ENCODE measurements around the gene AMN. TPM values are rescaled to one million over a fixed set of nuclear protein-coding genes. Genes with fewer than 3 reads are reported as not detected.
"Not testable (repeated sequence)": the region's sequence is repeated elsewhere in the genome, so short reads cannot be mapped to it uniquely, and the experiment has no call there.

The AMN gene
- total RNA-seq, 1 donor from 2014 or later: 1.8 TPM

DNA sequence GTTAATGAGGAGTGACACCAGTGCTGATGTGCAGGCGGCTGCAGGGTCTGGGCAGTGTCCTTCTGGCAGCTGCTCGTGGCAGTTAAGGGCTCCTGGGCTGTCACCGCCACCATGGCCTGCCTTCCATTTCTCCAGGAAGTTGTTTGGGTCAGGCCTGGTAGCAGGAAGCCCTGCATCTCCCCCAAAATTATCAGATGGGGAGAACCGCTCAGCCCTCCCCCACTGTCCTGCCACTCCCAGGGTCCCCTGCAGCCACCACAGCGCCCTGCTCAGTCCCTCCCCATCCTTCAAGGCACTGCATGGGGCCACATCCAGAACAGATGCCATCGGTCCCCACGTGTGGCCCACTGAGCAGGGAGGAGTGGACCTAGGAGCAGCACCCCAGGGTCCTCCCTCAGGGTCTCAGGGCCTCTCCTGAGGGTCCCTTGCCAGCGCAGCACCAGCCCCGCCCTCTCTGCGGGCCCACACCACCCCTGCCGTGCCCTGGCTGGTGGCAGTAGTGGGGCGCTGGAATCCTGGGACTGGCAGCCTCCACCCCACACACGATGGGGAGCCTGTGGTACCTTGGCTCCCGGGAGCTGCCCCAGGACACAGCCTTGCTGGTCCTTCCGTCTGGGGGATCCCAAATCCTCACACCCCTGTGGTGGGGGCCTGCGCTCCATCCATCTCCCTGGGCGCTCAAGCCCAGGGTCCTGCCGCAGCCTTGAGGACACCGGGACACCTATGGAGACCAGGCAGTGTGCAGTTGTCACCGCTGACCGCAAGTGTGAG, 10.3 kb upstream of the AMN start:
- no peak for DNase-seq (ENCODE audit: low spot score)

DNA sequence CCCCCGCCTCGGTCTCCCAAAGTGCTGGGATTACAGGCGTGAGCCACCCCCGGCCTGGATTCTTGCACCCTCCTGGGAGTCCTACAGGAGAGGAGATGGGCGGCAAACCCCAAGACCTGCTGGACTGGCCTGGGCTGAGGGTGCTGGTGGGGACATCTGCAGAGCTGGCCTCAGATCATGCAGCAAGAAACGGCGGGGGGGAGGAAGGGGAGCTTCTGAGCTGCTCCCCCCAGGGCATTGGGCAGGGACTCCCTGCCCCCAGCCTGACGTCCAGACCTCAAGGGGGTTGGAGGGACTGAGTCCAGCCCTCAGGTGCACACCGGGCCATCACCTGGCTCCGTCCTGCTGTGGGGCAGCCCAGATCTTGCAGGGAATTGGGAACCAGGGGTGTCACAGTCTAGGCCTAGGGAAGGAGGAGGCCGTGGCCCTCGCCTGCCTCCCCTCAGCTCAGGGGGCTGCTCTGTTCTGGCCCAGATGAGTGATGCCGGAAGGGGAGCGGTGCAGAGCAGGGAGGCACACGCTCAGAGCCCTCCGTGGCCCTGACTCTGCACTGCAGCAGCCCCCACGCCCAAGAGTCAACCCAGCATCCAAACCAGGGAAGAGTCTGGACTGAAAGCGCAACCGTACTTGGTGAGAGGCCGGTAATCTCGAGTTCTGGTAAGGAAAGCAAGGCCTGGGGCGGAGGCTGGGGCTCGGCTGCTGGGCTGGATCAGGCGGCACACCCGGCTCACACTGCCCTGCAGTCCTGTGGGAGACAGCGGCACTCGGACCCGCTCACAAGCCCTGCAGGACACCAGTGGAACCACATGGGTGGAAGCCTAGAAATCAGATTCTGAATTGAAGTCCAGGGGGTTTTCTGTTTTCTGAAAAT, 8.9 kb upstream of the AMN start:
- no peak for DNase-seq (ENCODE audit: low spot score)

DNA sequence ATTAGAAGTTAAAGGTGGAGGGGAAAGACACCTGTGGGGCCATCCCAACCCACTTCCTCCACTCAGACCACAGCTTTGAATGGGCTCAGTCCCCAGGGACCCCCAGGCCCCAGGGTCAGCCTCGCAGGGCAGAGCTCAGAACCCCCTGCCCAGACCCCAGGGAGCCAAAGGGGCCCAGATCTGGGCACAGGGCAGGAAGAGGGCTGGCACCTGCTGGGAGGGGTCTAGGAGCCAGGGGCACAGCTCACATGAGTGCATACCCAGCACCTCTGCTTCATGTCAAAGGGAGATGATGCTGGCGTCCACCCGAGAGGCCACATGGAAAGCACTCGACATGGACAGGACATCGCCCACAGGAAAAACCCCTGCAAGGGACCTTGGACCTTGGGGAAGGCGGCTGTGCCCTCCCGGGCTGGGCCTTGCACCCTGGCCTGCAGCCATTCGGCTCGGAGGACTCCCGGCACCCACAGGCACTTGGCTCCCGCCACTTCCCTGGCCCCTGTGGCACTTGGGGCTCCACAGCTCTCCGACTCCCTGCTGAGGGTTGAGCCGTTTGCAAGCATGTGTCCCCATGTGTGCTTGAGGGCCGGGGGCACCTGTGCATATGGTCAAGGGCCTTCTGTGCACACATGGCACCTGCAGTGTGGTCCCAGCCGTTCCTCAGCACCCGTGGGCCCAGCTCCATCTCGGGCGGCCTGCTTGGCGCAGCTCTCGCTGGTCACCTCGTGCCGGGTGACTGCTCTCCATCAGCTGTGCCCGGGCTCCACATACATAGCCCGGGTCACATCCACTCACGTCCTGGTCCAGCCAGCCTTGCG, 7.8 kb upstream of the AMN start:
- no peak for DNase-seq (ENCODE audit: low spot score)

DNA sequence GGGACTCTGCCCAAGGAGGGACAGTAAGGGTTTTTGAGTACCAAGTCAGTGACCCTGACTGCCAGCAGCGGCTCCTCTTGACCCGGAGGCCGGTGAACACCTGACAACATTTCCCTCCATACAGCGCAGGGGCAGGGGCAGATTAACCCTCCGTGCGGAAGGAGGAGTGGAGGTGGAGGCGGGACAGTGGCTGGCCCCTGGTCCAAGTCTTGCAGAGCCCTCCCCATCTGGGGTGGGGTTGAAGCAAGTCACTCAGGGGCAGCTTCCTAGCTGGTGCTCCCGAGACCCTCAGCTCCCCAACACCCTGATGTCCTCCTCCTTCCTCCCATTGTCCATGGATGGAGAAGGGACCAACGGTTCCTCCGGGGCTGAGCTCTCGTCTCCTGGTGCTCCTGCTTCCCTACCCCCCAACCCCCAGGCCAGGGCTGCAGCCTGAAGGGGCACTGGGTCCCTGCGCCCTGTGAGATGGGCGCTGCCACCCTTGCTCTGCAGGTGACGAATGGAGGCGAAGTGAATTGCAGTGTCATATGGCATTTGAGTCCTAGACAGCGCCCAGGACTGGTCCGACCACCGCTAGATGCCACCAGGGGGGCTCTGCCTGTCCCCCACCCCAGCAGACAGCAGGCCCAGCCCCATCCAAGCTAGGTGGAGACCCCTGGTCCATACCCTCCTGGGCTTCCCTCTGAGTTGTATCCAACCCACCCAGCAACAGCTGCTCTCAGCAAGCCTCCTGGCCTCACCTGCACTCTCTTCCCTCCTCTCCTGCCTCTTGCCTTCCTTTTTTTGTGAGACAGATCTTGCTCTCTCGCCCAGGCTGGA, 7.0 kb upstream of the AMN start:
- DNase-seq (ENCODE audit: low spot score): no peak

DNA sequence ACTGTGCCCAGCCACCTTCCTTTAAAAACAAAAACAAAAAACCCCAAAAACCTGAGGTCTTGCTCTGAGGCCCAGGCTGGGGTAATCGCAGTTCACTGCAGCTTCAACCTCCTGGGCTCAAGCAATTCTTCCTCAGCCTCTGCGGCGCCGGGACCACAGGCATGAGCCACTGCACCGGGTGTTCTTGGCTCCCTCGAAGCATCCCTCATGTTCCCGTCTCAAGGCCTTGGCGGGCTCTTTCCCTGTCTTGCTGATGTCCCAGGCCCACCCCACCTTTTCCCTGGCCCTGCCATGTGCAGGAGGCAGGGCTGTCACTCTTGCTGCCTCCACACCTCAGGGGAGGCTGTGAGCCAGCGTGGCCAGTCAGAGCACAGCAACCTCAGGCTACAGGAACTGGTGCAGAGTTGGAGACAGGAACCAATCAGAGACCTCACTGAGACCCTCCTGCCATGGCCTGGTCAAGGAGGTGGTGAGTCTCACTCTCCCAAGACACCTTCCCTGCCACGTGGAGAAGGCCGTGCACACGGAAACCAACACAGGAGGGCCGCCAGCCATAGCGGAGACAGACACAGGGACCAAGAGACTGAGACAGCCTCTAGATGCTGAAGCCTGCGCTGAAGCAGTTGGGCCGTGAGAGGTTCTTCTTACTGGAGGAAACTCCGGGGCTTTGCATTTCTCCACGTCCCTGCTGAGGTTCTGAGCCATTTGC, 6.0 kb upstream of the AMN start:
- no peak for DNase-seq (ENCODE audit: low spot score)

DNA sequence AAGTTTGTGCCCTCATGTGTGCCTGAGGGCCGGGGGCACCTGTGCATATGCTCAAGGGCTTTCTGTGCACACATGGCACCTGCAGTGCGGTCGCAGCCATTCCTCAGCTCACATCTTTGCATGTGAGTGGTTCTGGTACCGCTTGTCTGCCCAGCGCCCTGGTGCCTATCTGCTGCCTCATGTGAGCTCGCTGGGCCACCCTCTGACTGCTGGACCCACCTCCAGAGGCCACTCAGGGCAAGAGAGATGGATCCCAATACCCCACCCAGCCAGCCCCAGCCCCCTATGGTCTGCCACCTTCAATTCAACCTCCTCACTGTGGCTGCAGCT, 5.4 kb upstream of the AMN start:
- DNase-seq (ENCODE audit: low spot score): no peak

DNA sequence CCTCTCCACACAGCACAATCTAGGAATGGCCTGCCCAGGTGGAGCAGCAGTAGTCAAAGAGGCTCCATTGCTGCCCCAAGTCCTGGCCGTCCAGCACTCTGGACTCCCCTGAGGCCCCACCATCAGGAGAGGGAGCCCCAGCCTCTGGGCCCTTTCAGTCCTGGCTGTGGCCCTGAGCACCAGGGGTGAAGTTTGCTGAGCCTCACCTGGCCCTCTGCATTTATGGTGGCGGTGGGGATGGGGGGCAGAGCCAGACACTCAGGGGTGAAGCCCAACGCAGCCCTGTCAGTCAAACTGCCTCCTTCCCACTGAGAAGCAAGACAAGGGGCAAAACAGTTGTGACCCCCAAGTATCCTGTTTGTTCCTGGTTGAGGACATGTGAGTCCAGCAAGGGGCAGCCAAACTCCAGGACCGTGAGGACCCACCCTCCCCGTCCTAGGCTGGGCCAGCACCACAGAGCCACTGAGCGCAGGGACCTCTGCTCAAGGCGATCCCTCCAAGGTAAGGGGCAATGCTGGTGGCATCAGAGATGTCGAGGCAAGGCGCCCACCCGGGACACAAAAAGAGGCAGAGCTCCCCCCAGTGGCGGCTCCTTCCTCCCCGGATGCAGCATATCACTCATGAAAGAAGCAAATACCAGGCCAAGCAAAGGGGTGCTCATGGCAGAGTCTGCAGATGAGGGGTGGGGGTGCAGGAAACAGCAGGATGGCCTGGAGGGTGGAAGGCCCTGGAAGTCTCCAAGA, 4.8 kb upstream of the AMN start:
- DNase-seq (ENCODE audit: low spot score): no peak

DNA sequence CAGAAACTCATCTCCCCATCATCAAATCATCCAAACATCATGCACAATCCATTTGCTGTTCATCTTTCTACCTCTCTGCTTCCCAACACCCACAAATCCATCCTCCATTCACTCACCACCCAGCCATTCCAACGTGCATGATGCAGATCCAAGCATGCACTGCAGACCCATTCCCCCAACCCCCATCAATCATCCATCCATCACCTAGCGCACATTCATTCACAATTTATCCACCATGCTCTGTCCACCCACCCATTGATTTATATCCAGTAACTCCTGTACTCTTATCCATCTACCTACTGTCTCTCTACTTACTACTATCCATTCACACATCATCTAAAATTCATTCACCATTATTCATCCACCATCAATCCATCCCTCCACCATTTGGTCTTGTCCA, 4.0 kb upstream of the AMN start:
- no peak for DNase-seq (ENCODE audit: low spot score)

DNA sequence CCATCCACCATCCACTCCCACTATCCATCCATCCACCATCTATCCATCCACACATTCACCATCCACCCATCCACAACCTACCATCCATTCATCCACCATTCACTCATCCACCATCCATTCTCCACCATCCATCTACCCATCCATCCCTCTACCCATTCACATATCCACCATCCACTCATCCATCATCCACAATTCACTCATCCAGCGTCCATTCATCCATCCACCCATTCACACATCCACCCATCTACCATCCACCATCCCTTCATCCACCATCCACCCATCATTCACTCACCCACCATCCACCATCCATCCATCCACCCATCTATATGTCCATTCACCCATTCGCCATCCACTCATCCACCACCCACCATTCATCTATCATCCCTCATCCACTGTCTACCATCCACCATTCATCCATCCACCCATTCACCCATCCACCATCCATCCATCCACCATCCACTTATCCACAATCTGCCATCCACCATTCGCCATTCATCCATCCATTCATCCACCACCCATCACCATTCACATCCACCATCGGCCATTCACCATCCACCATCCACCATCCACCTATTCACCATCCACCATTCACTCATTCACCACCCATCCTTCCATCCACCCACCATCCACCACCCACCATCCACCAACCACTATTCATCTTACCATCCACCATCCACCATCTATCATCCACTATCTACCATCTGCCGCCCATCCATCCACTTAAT, 2.0 kb upstream of the AMN start:
- DNase-seq (ENCODE audit: low spot score): no peak

DNA sequence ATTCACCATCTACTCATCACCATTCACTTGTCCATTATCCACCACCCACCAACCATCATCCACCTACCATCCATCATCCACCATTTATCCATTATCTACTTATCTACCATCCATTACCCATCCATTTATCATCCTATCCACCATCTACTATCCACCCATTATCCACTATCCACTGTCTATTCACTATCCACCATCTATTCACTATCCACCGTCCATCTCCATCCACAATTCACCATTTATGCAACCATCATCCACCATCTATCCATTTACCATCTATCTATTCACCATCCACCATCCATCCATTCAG, 1.5 kb upstream of the AMN start:
- DNase-seq (ENCODE audit: low spot score): no peak

DNA sequence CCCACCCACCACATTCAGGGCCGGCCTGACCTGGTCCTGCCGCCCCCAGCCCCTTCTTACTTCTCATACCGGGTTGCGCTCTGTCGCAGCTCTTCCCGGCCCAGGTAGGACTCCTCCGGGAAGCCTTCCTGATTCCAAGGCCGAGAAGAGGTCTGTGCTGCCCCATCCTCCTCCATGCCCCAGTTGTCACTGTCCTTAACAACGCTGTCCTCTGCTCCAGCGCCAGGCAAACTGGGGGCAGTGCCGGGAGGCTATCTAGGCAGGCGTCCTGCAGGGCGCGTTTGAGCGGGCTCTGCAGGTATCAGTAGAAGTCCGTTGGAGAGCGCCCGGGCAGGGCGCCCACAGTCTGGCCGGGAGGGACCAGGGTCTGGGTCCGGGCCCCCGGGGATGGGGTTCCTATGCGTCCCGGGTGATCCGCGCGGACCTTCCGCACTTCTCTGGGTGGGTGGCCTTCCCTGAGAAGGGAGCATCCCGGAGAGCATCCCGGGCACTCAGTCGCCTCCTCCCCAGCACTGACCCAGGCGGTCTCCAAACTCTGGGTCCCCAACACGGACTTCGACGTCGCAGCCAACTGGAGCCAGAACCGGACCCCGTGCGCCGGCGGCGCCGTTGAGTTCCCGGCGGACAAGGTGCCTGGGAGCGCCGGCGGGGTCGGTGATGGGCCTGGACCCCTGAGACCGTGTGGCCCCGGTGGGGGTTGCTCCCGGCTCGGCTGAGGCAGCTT, 900 bp downstream of the AMN start:
- no peak for DNase-seq (ENCODE audit: low spot score)

DNA sequence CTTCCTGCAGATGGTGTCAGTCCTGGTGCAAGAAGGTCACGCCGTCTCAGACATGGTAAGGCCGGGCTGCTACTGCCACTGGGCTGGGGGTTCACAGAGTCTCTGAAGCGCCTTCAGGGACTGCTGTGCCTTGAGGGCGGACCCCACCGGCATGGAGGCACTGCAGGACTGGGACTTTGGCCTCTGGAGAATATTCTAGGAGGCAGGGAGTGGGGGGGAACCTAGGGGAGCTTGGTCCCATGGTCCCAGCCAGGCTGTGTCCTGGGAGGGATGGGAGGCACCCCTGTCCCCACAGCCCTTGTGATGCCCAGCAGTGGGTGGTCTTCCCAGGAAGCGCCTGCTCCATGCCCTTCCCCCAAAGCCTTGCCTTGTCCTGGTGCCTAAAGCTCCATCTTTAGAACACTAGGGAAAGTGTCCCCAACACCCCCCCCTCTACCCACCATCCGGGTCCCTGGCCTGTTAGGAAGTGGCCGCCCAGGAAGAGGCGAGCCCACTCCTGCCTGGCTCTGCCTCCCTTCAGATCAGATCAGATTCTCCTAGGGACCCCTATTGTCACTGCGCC, 1.5 kb downstream of the AMN start:
- DNase-seq (ENCODE audit: low spot score): no peak

DNA sequence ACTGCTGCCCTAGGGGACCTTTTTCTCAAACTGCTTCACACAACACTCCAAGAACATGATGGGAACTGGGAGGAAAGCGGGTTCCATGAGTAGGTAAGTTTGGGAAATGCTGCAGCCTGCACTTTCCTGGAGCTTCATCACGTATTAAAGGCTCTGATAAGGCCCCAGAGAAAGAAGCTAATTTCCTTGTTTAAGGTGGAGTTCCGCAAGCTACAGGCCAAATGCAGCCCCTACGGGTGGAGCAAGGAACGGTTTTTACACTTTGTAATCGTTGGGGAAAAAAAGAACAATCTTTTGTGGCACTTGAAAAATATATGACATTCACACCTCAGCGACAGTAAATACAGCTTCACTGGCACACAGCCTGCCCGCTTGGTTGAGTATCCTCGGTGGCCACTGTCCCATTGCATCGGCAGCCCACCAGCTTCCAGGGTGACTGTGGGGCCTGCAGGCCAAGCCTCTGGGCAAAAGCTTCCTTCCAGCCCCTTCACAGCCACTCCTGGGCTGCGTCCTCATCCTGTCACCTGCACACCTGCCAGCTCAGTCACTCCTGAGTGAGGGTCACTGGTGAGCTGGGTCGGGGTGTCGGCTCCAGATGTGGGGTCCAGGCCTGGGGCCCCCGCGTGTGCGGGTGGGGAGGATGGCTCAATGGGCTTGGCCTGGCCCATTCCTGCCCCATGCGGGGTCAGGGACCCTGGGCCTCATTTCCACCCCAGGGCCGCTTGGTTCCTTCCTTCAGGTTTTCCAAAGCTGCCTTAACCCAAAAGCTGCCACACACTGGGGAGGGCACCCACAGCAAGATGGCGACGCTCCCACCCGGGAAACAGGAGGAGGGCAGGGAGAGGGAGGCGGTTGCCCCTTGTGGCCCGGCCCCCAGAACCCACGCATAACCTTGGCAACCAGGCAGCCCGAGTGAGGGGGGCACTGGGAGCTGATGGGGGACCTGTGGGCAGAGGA, 2.4 kb downstream of the AMN start:
- DNase-seq (ENCODE audit: low spot score): no peak

DNA sequence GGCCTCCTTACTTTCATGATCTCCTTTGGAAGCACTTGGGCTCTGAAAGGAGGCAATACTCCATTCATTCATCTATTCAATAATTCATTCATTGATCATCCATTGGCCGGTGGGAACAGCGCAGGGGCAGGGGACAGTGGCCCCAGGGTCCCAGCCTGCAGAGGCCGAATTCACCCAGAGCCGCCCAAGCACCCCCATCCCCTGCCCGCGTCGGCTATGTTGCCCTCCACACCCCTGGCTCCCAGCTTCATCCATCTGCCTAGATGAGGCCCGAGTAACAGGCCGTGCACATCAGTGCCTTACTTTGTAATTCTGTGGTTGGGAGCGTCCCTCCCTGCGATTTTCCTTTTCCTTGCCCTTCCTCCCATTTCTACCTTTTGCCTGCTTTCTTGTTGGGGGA, 3.2 kb downstream of the AMN start:
- no peak for DNase-seq (ENCODE audit: low spot score)

DNA sequence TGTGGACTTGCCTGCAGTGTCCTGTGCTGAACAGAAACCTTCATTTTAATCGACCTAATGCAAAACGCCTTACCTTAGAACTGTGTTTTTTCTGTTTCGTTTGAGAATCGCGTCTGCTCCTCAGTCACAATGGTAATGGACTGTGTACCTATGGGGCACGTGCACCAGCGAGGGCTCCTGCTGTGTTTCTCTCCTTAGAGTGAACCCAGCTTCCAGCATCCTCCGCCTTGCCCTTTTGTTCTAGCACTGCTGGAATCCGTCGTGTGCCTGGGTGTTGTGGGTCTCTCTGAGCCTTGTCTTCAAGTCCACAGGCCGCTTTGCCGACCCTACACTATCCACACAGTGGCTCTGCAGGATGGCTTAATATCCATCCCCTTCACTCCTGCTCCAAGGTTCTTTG, 3.6 kb downstream of the AMN start:
- DNase-seq (ENCODE audit: low spot score): no peak

DNA sequence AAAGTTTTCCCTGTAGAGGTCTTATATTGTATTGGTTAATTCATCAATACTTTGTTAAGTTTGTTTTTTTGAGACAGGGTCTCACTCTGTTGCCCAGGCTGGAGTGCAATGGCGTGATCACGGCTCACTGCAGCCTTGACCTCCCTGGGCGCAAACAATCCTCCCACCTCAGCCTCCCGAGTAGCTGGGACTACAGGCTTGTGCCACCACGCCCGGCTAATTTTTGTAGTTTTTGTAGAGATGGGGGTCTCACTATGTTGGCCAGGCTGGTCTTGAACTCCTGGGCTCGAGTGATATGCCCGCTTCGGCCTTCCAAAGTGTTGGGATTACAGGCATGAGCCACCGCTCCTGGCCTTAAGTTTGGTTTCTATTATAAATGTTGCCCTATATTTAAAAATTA, 4.4 kb downstream of the AMN start:
- not testable (repeated sequence) for DNase-seq (ENCODE audit: low spot score)

DNA sequence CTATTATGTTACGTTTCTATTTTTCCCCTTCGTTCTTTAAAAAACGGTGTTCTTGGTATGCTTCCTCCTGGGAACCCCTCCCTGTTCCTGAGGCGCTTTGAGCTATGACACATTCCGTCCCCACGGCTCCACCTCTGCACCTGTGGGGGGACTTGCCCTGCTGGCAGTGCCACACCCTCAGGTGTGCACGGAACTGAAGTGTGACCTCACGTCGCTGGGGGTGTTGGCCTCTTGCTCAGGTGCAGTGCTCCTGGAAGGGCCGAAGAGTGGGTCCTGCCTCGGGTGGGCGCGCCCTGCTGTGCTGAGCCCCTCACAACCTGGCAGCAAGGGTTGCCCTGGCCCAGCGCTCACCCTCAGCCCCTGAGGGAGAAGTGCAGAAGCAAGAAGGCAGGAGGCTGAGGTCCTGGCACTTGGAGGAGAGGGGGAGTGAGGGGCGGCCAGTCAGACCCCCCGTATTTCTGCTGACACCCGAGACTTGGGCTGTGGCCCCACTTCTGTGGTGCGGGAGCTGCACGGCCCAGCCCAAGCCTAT, 4.9 kb downstream of the AMN start:
- DNase-seq (ENCODE audit: low spot score): no peak
